ENCODE data around the gene COL27A1.

DNA sequence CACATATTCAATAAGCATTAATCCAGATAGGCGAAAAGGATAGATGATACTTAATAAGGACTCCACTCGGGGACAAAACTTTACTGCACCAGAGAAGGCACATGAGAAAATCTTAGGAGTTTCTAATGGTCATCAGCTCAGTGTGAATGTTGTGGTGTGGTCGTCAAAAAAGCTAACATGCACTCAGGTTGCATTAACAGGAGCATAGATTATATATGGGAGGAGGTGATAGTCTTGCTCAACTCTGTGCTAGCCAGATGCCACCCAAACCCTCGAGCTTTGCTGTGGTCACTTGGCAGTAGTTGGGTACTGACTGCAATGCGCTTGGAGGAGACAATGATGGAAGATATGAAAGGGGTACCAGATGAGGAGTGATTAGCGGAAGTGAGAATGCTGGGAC is 8.6 kb upstream of the COL27A1 start:
- TF ChIP-seq, protein P1, sequence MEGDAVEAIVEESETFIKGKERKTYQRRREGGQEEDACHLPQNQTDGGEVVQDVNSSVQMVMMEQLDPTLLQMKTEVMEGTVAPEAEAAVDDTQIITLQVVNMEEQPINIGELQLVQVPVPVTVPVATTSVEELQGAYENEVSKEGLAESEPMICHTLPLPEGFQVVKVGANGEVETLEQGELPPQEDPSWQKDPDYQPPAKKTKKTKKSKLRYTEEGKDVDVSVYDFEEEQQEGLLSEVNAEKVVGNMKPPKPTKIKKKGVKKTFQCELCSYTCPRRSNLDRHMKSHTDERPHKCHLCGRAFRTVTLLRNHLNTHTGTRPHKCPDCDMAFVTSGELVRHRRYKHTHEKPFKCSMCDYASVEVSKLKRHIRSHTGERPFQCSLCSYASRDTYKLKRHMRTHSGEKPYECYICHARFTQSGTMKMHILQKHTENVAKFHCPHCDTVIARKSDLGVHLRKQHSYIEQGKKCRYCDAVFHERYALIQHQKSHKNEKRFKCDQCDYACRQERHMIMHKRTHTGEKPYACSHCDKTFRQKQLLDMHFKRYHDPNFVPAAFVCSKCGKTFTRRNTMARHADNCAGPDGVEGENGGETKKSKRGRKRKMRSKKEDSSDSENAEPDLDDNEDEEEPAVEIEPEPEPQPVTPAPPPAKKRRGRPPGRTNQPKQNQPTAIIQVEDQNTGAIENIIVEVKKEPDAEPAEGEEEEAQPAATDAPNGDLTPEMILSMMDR (IDR thresholded peaks at IDR 0.05) = no peak
- no peak for TF ChIP-seq EZH2 (IDR thresholded peaks at IDR 0.05; ENCODE audit: borderline replicate concordance, insufficient read depth, low read depth, low read length, poor library complexity, severe bottlenecking)
